GM10248 (cell line): Measurements from ENCODE around the gene FGD3.

ENCODE experiments used
- CTCF ChIA-PET: fragments of 300-600 bp; sonication (Branson Sonifier 250); formaldehyde crosslinking; extraction: SDS; loops from one replicate; lab custom pipeline; 2021; ENCODE audit warnings: antibody characterized with exemption; lab: Yijun Ruan, JAX
- POLR2A ChIA-PET: fragments of 350-650 bp; sonication (Branson Sonifier 250); formaldehyde crosslinking; extraction: SDS; loops from one replicate; lab custom pipeline; 2020; ENCODE audit warnings: antibody characterized with exemption; lab: Yijun Ruan, JAX
- DNase-seq: peaks from one replicate; pipeline ENCODE4 v3.0.0; 2012; ENCODE audit errors: extremely low spot score
- CTCF ChIP-seq: IDR thresholded peaks from 2 replicates; pipeline ENCODE4 v1.5.1; 2012; ENCODE audit warnings: mild to moderate bottlenecking, low read depth; ENCODE audit errors: extremely low read depth, missing control alignments, control extremely low read depth

FGD3 gene

GRCh38 chr9:92934321-92934720, 13.0 kb upstream of the FGD3 start:
- CTCF ChIA-PET = no interaction called here
- DNase-seq = no peak
- POLR2A ChIA-PET = no interaction called here
- no peak for TF ChIP-seq CTCF

GRCh38 chr9:92938025-92938424, 9.3 kb upstream of the FGD3 start:
- CTCF ChIA-PET = no interaction called here
- TF ChIP-seq CTCF = no peak
- no peak for DNase-seq
- POLR2A ChIA-PET = no interaction called here

- CTCF ChIA-PET = no interaction called here
- POLR2A ChIA-PET = no interaction called here
- TF ChIP-seq CTCF = no peak
- DNase-seq = no peak
Observed at GRCh38 chr9:92941861-92942260, 5.5 kb upstream of the FGD3 start.

- TF ChIP-seq CTCF = no peak
- CTCF ChIA-PET = interaction anchor here (1.4 kb wide), 2 partner anchors 10 to 14 kb away, joined by 4 read pairs; no protein-coding TSS in a partner anchor
- POLR2A ChIA-PET = no interaction called here
- no peak for DNase-seq
Observed at GRCh38 chr9:92942688-92943616, 4.4 kb upstream of the FGD3 start.

GRCh38 chr9:92944921-92945320, 2.4 kb upstream of the FGD3 start:
- CTCF ChIA-PET = interaction anchor here (0.9 kb wide), 1 partner anchor 12 kb away, joined by 4 read pairs; no protein-coding TSS in a partner anchor
- no peak for TF ChIP-seq CTCF
- DNase-seq = no peak
- POLR2A ChIA-PET = no interaction called here

- ChIA-PET CTCF (no interaction called here), POLR2A (interaction anchor here (0.6 kb wide), 1 partner anchor 114 kb away, joined by 3 read pairs; no protein-coding TSS in a partner anchor)
- no peak for DNase-seq
- TF ChIP-seq CTCF = no peak
Observed at GRCh38 chr9:92945796-92946195, 1.5 kb upstream of the FGD3 start.
